K562 (cell line): Measurements from ENCODE around the gene ZBTB44. TPM values are rescaled to one million over a fixed set of nuclear protein-coding genes. Genes with fewer than 3 reads are reported as not detected.
"Not testable (repeated sequence)": the region's sequence is repeated elsewhere in the genome, so short reads cannot be mapped to it uniquely, and the experiment has no call there.

ENCODE experiments used
- ATAC-seq: fragments of 200-7000 bp; cut with Tn5 transposase; 3 replicates; pipeline ENCODE4 v1.9.1; 2020; ENCODE audit warnings: moderate library complexity
- BruUV-seq: library from RNA; stranded (reverse); fragments of 400-500 nt; replicated peaks from 2 replicates; lab custom pipeline; 2021; lab: Mats Ljungman, UMichigan
- CTCF ChIA-PET: fragments of 300-600 bp; formaldehyde crosslinking; extraction: SDS; loops from one replicate; lab custom pipeline; 2021; ENCODE audit warnings: low intra/inter-chr PET ratio; lab: Yijun Ruan, JAX
- POLR2A ChIA-PET: fragments of 300-600, 350-650 bp; sonication (Branson Sonifier 250); formaldehyde crosslinking; extraction: SDS; loops from one replicate; lab custom pipeline; 2021; ENCODE audit warnings: antibody characterized with exemption, inconsistent platforms; lab: Yijun Ruan, JAX
- DNase-seq, 4 experiments: peaks; one replicate each; pipeline versions ENCODE4 v3.0.0 to v3.0.0-alpha.2; 2011 to 2018; ENCODE audit warnings: low spot score in 3 of 4, mixed read lengths in 3 of 4; ENCODE audit errors: extremely low read depth in 1 of 4
- FAIRE-seq: peaks from 2 replicates; lab custom pipeline; 2011; peaks lifted over from hg19 to GRCh38; lab: Jason Lieb, UNC
- H2AFZ ChIP-seq: 2 replicates; pipeline ENCODE4 v1.6.0; 2011; ENCODE audit warnings: low read depth, low read length, control low read depth, inconsistent platforms
- H3K27ac ChIP-seq: fragments of 200-600 bp; 3 replicates; pipeline ENCODE4 v1.8.0; 2011; ENCODE audit warnings: low read depth, mild to moderate bottlenecking, control low read depth, inconsistent platforms, low read length, moderate library complexity, mixed read lengths; ENCODE audit errors: extremely low read depth
- H3K27me3 ChIP-seq, 2 experiments: fragments of 300-600 bp in 1 of 2; 2 replicates in 1 of 2; 3 replicates in 1 of 2; pipeline versions ENCODE4 v1.6.0 to v1.8.0; 2011; ENCODE audit warnings: inconsistent platforms in 2 of 2, low read length in 2 of 2, mild to moderate bottlenecking in 1 of 2, mixed read lengths in 1 of 2, moderate library complexity in 1 of 2; ENCODE audit not compliant: control insufficient read depth in 2 of 2, insufficient read depth in 2 of 2
- H3K36me3 ChIP-seq: fragments of 300-600 bp; 3 replicates; pipeline ENCODE4 v1.8.0; 2011; ENCODE audit warnings: mild to moderate bottlenecking, low read length, inconsistent platforms; ENCODE audit not compliant: control insufficient read depth, insufficient read depth
- H3K4me1 ChIP-seq, 2 experiments: fragments of 200-600 bp in 1 of 2; replicated peaks in 1 of 2; 2 replicates in 1 of 2; 3 replicates in 1 of 2; pipeline versions ENCODE4 v1.5.1 to v1.8.0; 2011; ENCODE audit warnings: inconsistent platforms in 2 of 2, low read length in 2 of 2, mild to moderate bottlenecking in 1 of 2, mixed read lengths in 1 of 2, moderate library complexity in 1 of 2; ENCODE audit not compliant: control insufficient read depth in 2 of 2, insufficient read depth in 2 of 2
- H3K4me2 ChIP-seq: 2 replicates; pipeline ENCODE4 v1.6.1; 2011; ENCODE audit warnings: low read length, control low read depth, inconsistent platforms, mixed read lengths; ENCODE audit not compliant: insufficient read depth
- H3K4me3 ChIP-seq: fragments of 200-600 bp; sonication (generic), shearing (Covaris generic); 2 replicates; pipeline ENCODE4 v1.5.1; 2016; ENCODE audit warnings: control low read depth, inconsistent platforms
- H3K79me2 ChIP-seq: fragments of 200-600 bp; 3 replicates; pipeline ENCODE4 v1.8.0; 2011; ENCODE audit warnings: low read length, inconsistent platforms; ENCODE audit not compliant: control insufficient read depth, insufficient read depth
- H3K9ac ChIP-seq, 2 experiments: 2 replicates each; pipeline versions ENCODE4 v1.6.0 to v1.6.1; 2011; ENCODE audit warnings: low read depth in 2 of 2, low read length in 2 of 2, control low read depth in 1 of 2, inconsistent platforms in 1 of 2, mild to moderate bottlenecking in 1 of 2, mixed read lengths in 1 of 2; ENCODE audit not compliant: insufficient read depth in 1 of 2
- H3K9me1 ChIP-seq: one replicate; pipeline ENCODE4 v1.6.0; 2011; ENCODE audit warnings: inconsistent platforms, mild to moderate bottlenecking, low read length, moderate library complexity; ENCODE audit not compliant: control insufficient read depth, insufficient read depth
- H3K9me3 ChIP-seq: replicated peaks from 2 replicates; pipeline ENCODE4 v1.5.1; 2011; ENCODE audit warnings: low read depth, low read length, inconsistent platforms; ENCODE audit not compliant: control insufficient read depth, insufficient read depth
- H4K20me1 ChIP-seq: replicated peaks from 2 replicates; pipeline ENCODE4 v1.6.1; 2011; ENCODE audit warnings: low read length, inconsistent platforms, mixed read lengths; ENCODE audit not compliant: control insufficient read depth, insufficient read depth
- ELF4 ChIP-seq: fragments of 450-650 bp; formaldehyde crosslinking; IDR thresholded peaks from 2 replicates; pipeline ENCODE4 v1.4.0; 2022; ENCODE audit warnings: missing genetic modification characterization
- MECOM ChIP-seq: fragments of 250-450 bp; sonication (Bioruptor Pico); IDR thresholded peaks from 2 replicates; pipeline ENCODE4 v1.8.0; 2022; ENCODE audit warnings: inconsistent platforms
- NR1H2 ChIP-seq: sonication (generic); formaldehyde crosslinking; IDR thresholded peaks from 2 replicates; pipeline ENCODE4 v1.4.0; 2020; ENCODE audit warnings: mild to moderate bottlenecking, missing genetic modification reagents
- NR3C1 ChIP-seq: sonication (generic); formaldehyde crosslinking; IDR thresholded peaks from 2 replicates; pipeline ENCODE4 v1.8.1; 2022; ENCODE audit warnings: missing genetic modification reagents
- RBFOX2 ChIP-seq: fragments of 200-400 bp; formaldehyde crosslinking; IDR thresholded peaks from 2 replicates; pipeline ENCODE4 v1.6.1; 2017; ENCODE audit warnings: low read depth, mild to moderate bottlenecking, low read length, moderate library complexity
- WHSC1 ChIP-seq: IDR thresholded peaks from one replicate; pipeline ENCODE4 v1.6.1; 2012; ENCODE audit warnings: low read length, control low read depth, inconsistent platforms
- ZNF12 ChIP-seq: sonication (generic); formaldehyde crosslinking; IDR thresholded peaks from 2 replicates; pipeline ENCODE4 v1.4.0; 2020; ENCODE audit warnings: mild to moderate bottlenecking, missing genetic modification reagents
- ZNF217 ChIP-seq: sonication (generic); formaldehyde crosslinking; IDR thresholded peaks from 2 replicates; pipeline ENCODE4 v1.8.0; 2022; ENCODE audit warnings: mild to moderate bottlenecking, missing genetic modification reagents
- ZNF785 ChIP-seq: fragments of 250-450 bp; sonication (Bioruptor Pico); IDR thresholded peaks from 2 replicates; pipeline ENCODE4 v1.4.0; 2020; ENCODE audit warnings: mild to moderate bottlenecking
- WGBS: fragments of 100-300 bp; shearing (Covaris generic); methylation state at CpG from one replicate; pipeline ENCODE4 v1.1.6; 2016; ENCODE audit warnings: low coverage, mixed read lengths; ENCODE audit not compliant: insufficient coverage; ENCODE audit errors: missing lambda C conversion rate; 5-methylcytosine and 5-hydroxymethylcytosine counted together
- in situ Hi-C: fragments of 300-500 bp; cut with MboI; formaldehyde crosslinking; loops from 4 replicates; pipeline ENCODE4 v1.15.0; 2018; ENCODE audit warnings: inconsistent platforms, mixed read lengths
- intact Hi-C: fragments of 100-400 bp; cut with micrococcal nuclease; formaldehyde crosslinking; loops from 2 replicates; pipeline ENCODE4 v1.14.2; 2022
- polyA plus RNA-seq, 8 experiments: library from polyadenylated mRNA; depleted of rRNA in 4 of 8; stranded (reverse) in 5 of 8; unstranded in 3 of 8; fragments of >200 nt; fragmentation: Nextera tagmentation in 2 of 8; fragmentation: Illumina TruSeq in 1 of 8; extraction: Ambion mirVana in 2 of 8; extraction: Trizol in 1 of 8; gene quantifications; 2 replicates each; pipeline versions ENCODE4 v1.2.1 to v1.2.3, GENCODE V29; 2011 to 2014; ENCODE audit warnings: inconsistent platforms in 1 of 8, missing spikeins in 1 of 8
- total RNA-seq, 7 experiments: library from RNA; depleted of rRNA in 6 of 7; stranded (reverse); fragments of >200 nt in 6 of 7; fragmentation: Illumina TruSeq in 2 of 7; extraction: Trizol in 2 of 7; gene quantifications; 2 replicates each; pipeline versions ENCODE4 v1.2.1 to v1.2.3, GENCODE V29; 2011 to 2021; ENCODE audit warnings: low replicate concordance in 1 of 7
- TF ChIP-seq, protein P1 (sequence below): fragments of 450-650 bp; formaldehyde crosslinking; IDR thresholded peaks from 2 replicates; pipeline ENCODE4 v1.4.0; 2020; ENCODE audit warnings: mild to moderate bottlenecking, moderate library complexity

The ZBTB44 gene
- total and polyA plus RNA-seq, 9 of the 15 experiments (the other 6 are each of a cell fraction or from before 2014, with no cell fraction given), result 4.7 to 27.1 (median 17.3) TPM

DNA sequence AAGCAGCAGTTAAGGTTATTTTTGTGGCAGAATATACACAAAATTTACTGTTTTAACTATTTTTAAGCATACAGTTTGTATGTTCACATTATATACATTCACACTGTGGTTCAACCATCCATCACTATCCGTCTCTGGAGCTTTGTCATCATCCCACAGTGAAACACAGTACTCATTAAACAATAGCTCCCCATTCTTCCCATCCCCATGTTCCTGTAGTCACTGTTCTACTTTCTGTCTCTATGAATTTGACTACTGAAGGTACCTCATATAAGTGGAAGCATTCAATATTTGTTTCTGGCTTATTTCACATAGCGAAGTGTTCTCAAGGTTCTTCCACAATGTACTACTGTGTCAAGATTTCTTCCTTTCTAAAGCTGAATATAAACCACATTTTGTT, 32.6 kb downstream of the ZBTB44 start:
- H3K4me3 ChIP-seq, result no peak overlapping the region
- BruUV-seq, result no TSS peak
- no peaks in the 10 kb centered on the region for H3K27me3 ChIP-seq
- no peak overlapping the region for H3K4me2 ChIP-seq
- CTCF ChIA-PET, result no interaction called here
- DNase-seq (no peak), ATAC-seq (no peak), FAIRE-seq (no peak)
- POLR2A ChIA-PET, result no interaction called here
- peaks cover 5% of the 10 kb centered on the region; the same call in 2 of the 3 replicates for H3K79me2 ChIP-seq
- H3K27ac ChIP-seq, result no peak overlapping the region
- TF ChIP-seq ZNF785 (CRISPR knock-in tag) (no peak), ZNF217 (CRISPR knock-in tag) (no peak), NR3C1 (CRISPR knock-in tag) (no peak), ZNF12 (CRISPR knock-in tag) (no peak), MECOM (CRISPR knock-in tag) (no peak), RBFOX2 (no peak), ELF4 (CRISPR knock-in tag) (no peak), NR1H2 (CRISPR knock-in tag) (no peak), WHSC1 (no peak)
- TF ChIP-seq, protein P1, sequence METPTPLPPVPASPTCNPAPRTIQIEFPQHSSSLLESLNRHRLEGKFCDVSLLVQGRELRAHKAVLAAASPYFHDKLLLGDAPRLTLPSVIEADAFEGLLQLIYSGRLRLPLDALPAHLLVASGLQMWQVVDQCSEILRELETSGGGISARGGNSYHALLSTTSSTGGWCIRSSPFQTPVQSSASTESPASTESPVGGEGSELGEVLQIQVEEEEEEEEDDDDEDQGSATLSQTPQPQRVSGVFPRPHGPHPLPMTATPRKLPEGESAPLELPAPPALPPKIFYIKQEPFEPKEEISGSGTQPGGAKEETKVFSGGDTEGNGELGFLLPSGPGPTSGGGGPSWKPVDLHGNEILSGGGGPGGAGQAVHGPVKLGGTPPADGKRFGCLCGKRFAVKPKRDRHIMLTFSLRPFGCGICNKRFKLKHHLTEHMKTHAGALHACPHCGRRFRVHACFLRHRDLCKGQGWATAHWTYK (CRISPR knock-in tag), result no peak
- 92% methylated on average over 2 of the region's 2 CpGs for WGBS
- H3K4me1 ChIP-seq, result no peaks in the 10 kb centered on the region; a peak in 2 of 5 replicates
- H3K9me3 ChIP-seq, result no peaks in the 10 kb centered on the region
- H3K9ac ChIP-seq, result no peak overlapping the region
- intact Hi-C loops (no loop called here), in situ Hi-C loops (no loop called here)
- H3K9me1 ChIP-seq, result no peaks in the 10 kb centered on the region
- no peaks in the 10 kb centered on the region for H3K36me3 ChIP-seq
- H2AFZ ChIP-seq, result no peak overlapping the region
- H4K20me1 ChIP-seq, result no peaks in the 10 kb centered on the region

DNA sequence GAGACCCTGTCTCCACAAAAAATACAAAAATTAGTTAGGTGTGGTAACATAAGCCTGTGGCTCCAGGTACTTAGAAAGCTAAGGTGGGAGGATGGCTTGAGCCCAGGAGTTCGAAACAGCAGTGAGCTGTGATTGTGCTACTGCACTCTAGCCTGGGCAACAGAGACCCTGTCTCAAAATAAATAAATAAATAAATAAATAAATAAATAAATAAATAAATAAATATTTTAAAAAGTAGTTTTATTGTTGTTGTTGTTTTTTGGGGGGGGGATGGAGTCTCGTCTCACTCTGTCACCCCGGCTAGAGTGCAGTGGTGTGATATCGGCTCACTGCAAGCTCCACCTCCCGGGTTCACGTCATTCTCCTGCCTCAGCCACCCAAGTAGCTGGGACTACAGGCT, 33.4 kb downstream of the ZBTB44 start:
- H3K4me3 ChIP-seq, H3K27ac ChIP-seq, H4K20me1 ChIP-seq, H2AFZ ChIP-seq, POLR2A ChIA-PET, H3K9ac ChIP-seq, FAIRE-seq, BruUV-seq, intact Hi-C loops, H3K9me3 ChIP-seq, CTCF ChIA-PET, H3K79me2 ChIP-seq, H3K36me3 ChIP-seq, H3K4me1 ChIP-seq, DNase-seq, in situ Hi-C loops, H3K9me1 ChIP-seq, H3K27me3 ChIP-seq, H3K4me2 ChIP-seq, ATAC-seq: not testable (repeated sequence)
- WGBS, result 95% methylated on average over 6 of the region's 6 CpGs
